ENCODE measurements around the gene MIS18BP1.
"Not testable (repeated sequence)": the region's sequence is repeated elsewhere in the genome, so short reads cannot be mapped to it uniquely, and the experiment has no call there.

Gene MIS18BP1

GRCh38 chr14:45253070-45253753, at the start of gene MIS18BP1:
Gene MIS18BP1, minus strand, starts transcription at chr14:45253202. Its CDS starts 5,916 bp downstream, at chr14:45247286.
- Mint-ChIP-seq H3K27me3 (ENCODE audit: low read depth) (peaks cover 2% of the 10 kb centered on the region), H3K4me3 (peak within 1 kb of the TSS; percentile 91), H3K36me3 (ENCODE audit: low read depth) (peaks cover 11% of the 10 kb centered on the region), H3K27ac (peak within 1 kb of the TSS; percentile 98), H3K4me1 (ENCODE audit: low read depth) (peaks cover 17% of the 10 kb centered on the region), H3K9me3 (peaks cover 12% of the 10 kb centered on the region)
- DNase-seq (ENCODE audit: low spot score), result peak; percentile 96

- Mint-ChIP-seq H3K27me3 (ENCODE audit: low read depth) (no peaks in the 10 kb centered on the region), H3K27ac (no peak overlapping the region)
- peak; percentile 10 for DNase-seq (ENCODE audit: low spot score)
Observed at GRCh38 chr14:45298423-45299117, 45.6 kb upstream of the MIS18BP1 start.

GRCh38 chr14:45294796-45295195, 41.8 kb upstream of the MIS18BP1 start:
- H3K27ac Mint-ChIP-seq; H3K9me3 Mint-ChIP-seq; H3K36me3 Mint-ChIP-seq (ENCODE audit: low read depth); H3K4me3 Mint-ChIP-seq; DNase-seq (ENCODE audit: low spot score); H3K27me3 Mint-ChIP-seq (ENCODE audit: low read depth): not testable (repeated sequence)
- peaks cover 15% of the 10 kb centered on the region for H3K4me1 Mint-ChIP-seq (ENCODE audit: low read depth)

More at GRCh38 chr14:45298423-45299117, 45.6 kb upstream of the MIS18BP1 start:
- Mint-ChIP-seq H3K9me3 (peaks cover 6% of the 10 kb centered on the region), H3K4me1 (ENCODE audit: low read depth) (peaks cover 6% of the 10 kb centered on the region), H3K4me3 (no peak overlapping the region), H3K36me3 (ENCODE audit: low read depth) (no peaks in the 10 kb centered on the region)

- Mint-ChIP-seq H3K27ac (no peak overlapping the region), H3K36me3 (ENCODE audit: low read depth) (peaks cover 4% of the 10 kb centered on the region)
Observed at GRCh38 chr14:45290547-45290946, 37.5 kb upstream of the MIS18BP1 start.

GRCh38 chr14:45287610-45288009, 34.6 kb upstream of the MIS18BP1 start:
- H3K27ac Mint-ChIP-seq, result no peak overlapping the region
- H3K36me3 Mint-ChIP-seq (ENCODE audit: low read depth), result peaks cover 4% of the 10 kb centered on the region
- H3K9me3 Mint-ChIP-seq, result peaks cover 9% of the 10 kb centered on the region
- no peak overlapping the region for H3K4me3 Mint-ChIP-seq
- H3K4me1 Mint-ChIP-seq (ENCODE audit: low read depth), result peaks cover 9% of the 10 kb centered on the region
- H3K27me3 Mint-ChIP-seq (ENCODE audit: low read depth), result no peaks in the 10 kb centered on the region
- no peak for DNase-seq (ENCODE audit: low spot score)

More at GRCh38 chr14:45290547-45290946, 37.5 kb upstream of the MIS18BP1 start:
- H3K27me3 Mint-ChIP-seq (ENCODE audit: low read depth), result no peaks in the 10 kb centered on the region
- peaks cover 12% of the 10 kb centered on the region for H3K4me1 Mint-ChIP-seq (ENCODE audit: low read depth)
- no peak for DNase-seq (ENCODE audit: low spot score)
- H3K9me3 Mint-ChIP-seq, result peaks cover 7% of the 10 kb centered on the region
- H3K4me3 Mint-ChIP-seq, result peak overlapping the region; percentile 28

GRCh38 chr14:45284802-45285201, 31.8 kb upstream of the MIS18BP1 start:
- Mint-ChIP-seq H3K36me3 (ENCODE audit: low read depth) (no peaks in the 10 kb centered on the region), H3K27ac (no peak overlapping the region), H3K4me3 (no peak overlapping the region), H3K4me1 (ENCODE audit: low read depth) (no peaks in the 10 kb centered on the region), H3K27me3 (ENCODE audit: low read depth) (no peaks in the 10 kb centered on the region), H3K9me3 (peaks cover 19% of the 10 kb centered on the region)
- no peak for DNase-seq (ENCODE audit: low spot score)

GRCh38 chr14:45281731-45282400, 28.9 kb upstream of the MIS18BP1 start:
- H3K4me3 Mint-ChIP-seq, result not testable (repeated sequence)
- peaks cover 19% of the 10 kb centered on the region for H3K9me3 Mint-ChIP-seq

GRCh38 chr14:45271858-45272537, 19.0 kb upstream of the MIS18BP1 start:
- no peaks in the 10 kb centered on the region for H3K9me3 Mint-ChIP-seq
- no peak overlapping the region for H3K4me3 Mint-ChIP-seq
- H3K27ac Mint-ChIP-seq, result no peak overlapping the region
- H3K36me3 Mint-ChIP-seq (ENCODE audit: low read depth), result no peaks in the 10 kb centered on the region
- no peaks in the 10 kb centered on the region for H3K4me1 Mint-ChIP-seq (ENCODE audit: low read depth)
- DNase-seq (ENCODE audit: low spot score), result no peak
- peaks cover 5% of the 10 kb centered on the region for H3K27me3 Mint-ChIP-seq (ENCODE audit: low read depth)

More at GRCh38 chr14:45281731-45282400, 28.9 kb upstream of the MIS18BP1 start:
- not testable (repeated sequence) for H3K27me3 Mint-ChIP-seq (ENCODE audit: low read depth); H3K4me1 Mint-ChIP-seq (ENCODE audit: low read depth); H3K36me3 Mint-ChIP-seq (ENCODE audit: low read depth); DNase-seq (ENCODE audit: low spot score); H3K27ac Mint-ChIP-seq

GRCh38 chr14:45270031-45270430, 17.0 kb upstream of the MIS18BP1 start:
- DNase-seq (ENCODE audit: low spot score), result no peak
- peaks cover 5% of the 10 kb centered on the region for H3K27me3 Mint-ChIP-seq (ENCODE audit: low read depth)
- H3K9me3 Mint-ChIP-seq, result no peaks in the 10 kb centered on the region
- H3K4me1 Mint-ChIP-seq (ENCODE audit: low read depth), result no peaks in the 10 kb centered on the region
- no peak overlapping the region for H3K4me3 Mint-ChIP-seq
- H3K27ac Mint-ChIP-seq, result no peak overlapping the region
- no peaks in the 10 kb centered on the region for H3K36me3 Mint-ChIP-seq (ENCODE audit: low read depth)

- peaks cover 5% of the 10 kb centered on the region for H3K9me3 Mint-ChIP-seq
- peaks cover 6% of the 10 kb centered on the region for H3K27me3 Mint-ChIP-seq (ENCODE audit: low read depth)
Observed at GRCh38 chr14:45267071-45267470, 14.1 kb upstream of the MIS18BP1 start.

GRCh38 chr14:45262637-45263036, 9.6 kb upstream of the MIS18BP1 start:
- no peak for DNase-seq (ENCODE audit: low spot score)
- Mint-ChIP-seq H3K27ac (no peak overlapping the region), H3K9me3 (peaks cover 43% of the 10 kb centered on the region), H3K4me1 (ENCODE audit: low read depth) (no peaks in the 10 kb centered on the region), H3K4me3 (no peak overlapping the region), H3K27me3 (ENCODE audit: low read depth) (peaks cover 15% of the 10 kb centered on the region), H3K36me3 (ENCODE audit: low read depth) (peaks cover 15% of the 10 kb centered on the region)

More at GRCh38 chr14:45267071-45267470, 14.1 kb upstream of the MIS18BP1 start:
- Mint-ChIP-seq H3K36me3 (ENCODE audit: low read depth) (no peaks in the 10 kb centered on the region), H3K4me1 (ENCODE audit: low read depth) (no peaks in the 10 kb centered on the region), H3K4me3 (no peak overlapping the region), H3K27ac (no peak overlapping the region)
- no peak for DNase-seq (ENCODE audit: low spot score)

- Mint-ChIP-seq H3K27ac (no peak overlapping the region), H3K36me3 (ENCODE audit: low read depth) (peaks cover 19% of the 10 kb centered on the region), H3K27me3 (ENCODE audit: low read depth) (peaks cover 16% of the 10 kb centered on the region), H3K9me3 (peaks cover 50% of the 10 kb centered on the region), H3K4me3 (no peak overlapping the region), H3K4me1 (ENCODE audit: low read depth) (no peaks in the 10 kb centered on the region)
- DNase-seq (ENCODE audit: low spot score), result no peak
Observed at GRCh38 chr14:45261209-45261608, 8.2 kb upstream of the MIS18BP1 start.

GRCh38 chr14:45258805-45259204, 5.8 kb upstream of the MIS18BP1 start:
- no peak overlapping the region for H3K27ac Mint-ChIP-seq
- H3K36me3 Mint-ChIP-seq (ENCODE audit: low read depth), result peaks cover 20% of the 10 kb centered on the region
- DNase-seq (ENCODE audit: low spot score), result no peak
- H3K4me3 Mint-ChIP-seq, result no peak overlapping the region
- peaks cover 16% of the 10 kb centered on the region for H3K27me3 Mint-ChIP-seq (ENCODE audit: low read depth)
- H3K4me1 Mint-ChIP-seq (ENCODE audit: low read depth), result peaks cover 3% of the 10 kb centered on the region
- peaks cover 50% of the 10 kb centered on the region for H3K9me3 Mint-ChIP-seq

Measured in T-helper 2 cell treated with Interferon-gamma antibody and Interleukin-4, amounts not matched to agents 5 μg/mL and 100 μg/mL, for 36 hours (primary cell).